ENCODE measurements around the gene TMEM144. TPM values are rescaled to one million over a fixed set of nuclear protein-coding genes. Genes with fewer than 3 reads are reported as not detected.

Gene TMEM144
- total RNA-seq, 1 experiment from 2014 or later: 6.0 TPM

- in situ Hi-C loops (cut with HindIII; ENCODE audit: low pct_unique_long_range_greater_than_20kb, low sequenced_read_pairs): no loop called here
- no peak overlapping the region for H3K4me3 ChIP-seq (ENCODE audit: low read depth in 2 of 2, low read length in 2 of 2)
- ChIA-PET CTCF (no interaction called here), POLR2A (no interaction called here)
- TF ChIP-seq CTCF (IDR thresholded peaks at IDR 0.05) (no peak), REST (IDR thresholded peaks at IDR 0.05; ENCODE audit: insufficient read depth in 1 of 2, low read depth in 2 of 2, low read length in 1 of 2) (no peak)
- no peaks in the 10 kb centered on the region for H3K36me3 ChIP-seq (ENCODE audit: control insufficient read depth, insufficient read depth, low read length)
- intact Hi-C loops (cut with micrococcal nuclease; ENCODE audit: unreplicated experiment): no loop called here
- BruUV-seq (replicated peaks): no TSS peak
- H3K4me1 ChIP-seq (ENCODE audit: control insufficient read depth, insufficient read depth, low read length): no peaks in the 10 kb centered on the region
- H3K9me3 ChIP-seq (ENCODE audit: control insufficient read depth, insufficient read depth, low read depth, low read length): no peaks in the 10 kb centered on the region
- no peak overlapping the region for H3K27ac ChIP-seq (ENCODE audit: low read length)
- ATAC-seq (no peak), DNase-seq (ENCODE audit: low read depth, low spot score) (no peak)
- no peaks in the 10 kb centered on the region for H3K27me3 ChIP-seq (ENCODE audit: control insufficient read depth, insufficient read depth, low read length)
Observed at GRCh38 chr4:158243071-158243470, 32.8 kb downstream of the TMEM144 start.

GRCh38 chr4:158250321-158250720 lies 40.0 kb downstream of the TMEM144 start:
- H3K27ac ChIP-seq (ENCODE audit: low read length): no peak overlapping the region
- POLR2A ChIA-PET: no interaction called here
- H3K36me3 ChIP-seq (ENCODE audit: control insufficient read depth, insufficient read depth, low read length): no peaks in the 10 kb centered on the region
- CTCF ChIA-PET: no interaction called here
- DNase-seq (ENCODE audit: low read depth, low spot score): no peak
- intact Hi-C loops (cut with micrococcal nuclease; ENCODE audit: unreplicated experiment): loop anchor here (5.0 kb wide), 1 partner anchor 58 kb away; no protein-coding TSS in a partner anchor
- H3K9me3 ChIP-seq (ENCODE audit: control insufficient read depth, insufficient read depth, low read depth, low read length): no peaks in the 10 kb centered on the region
- no peaks in the 10 kb centered on the region for H3K27me3 ChIP-seq (ENCODE audit: control insufficient read depth, insufficient read depth, low read length)
- no TSS peak for BruUV-seq (replicated peaks)
- H3K4me3 ChIP-seq (ENCODE audit: low read depth in 2 of 2, low read length in 2 of 2): no peak overlapping the region
- in situ Hi-C loops (cut with HindIII; ENCODE audit: low pct_unique_long_range_greater_than_20kb, low sequenced_read_pairs): no loop called here
- no peaks in the 10 kb centered on the region for H3K4me1 ChIP-seq (ENCODE audit: control insufficient read depth, insufficient read depth, low read length)
- TF ChIP-seq REST (IDR thresholded peaks at IDR 0.05; ENCODE audit: insufficient read depth in 1 of 2, low read depth in 2 of 2, low read length in 1 of 2): no peak
- TF ChIP-seq TCF7L2 (IDR thresholded peaks at IDR 0.05; ENCODE audit: low read depth, low read length): no peak
- TF ChIP-seq POLR2AphosphoS5 (IDR thresholded peaks at IDR 0.05; ENCODE audit: low read depth, low read length): no peak
- TF ChIP-seq CTCF (IDR thresholded peaks at IDR 0.05): no peak
- TF ChIP-seq SIN3A (IDR thresholded peaks at IDR 0.05; ENCODE audit: borderline replicate concordance, insufficient read depth, low read depth, low read length): no peak
- no peak for ATAC-seq
